Small intestine (tissue), 7 donors: ENCODE results near the gene IQGAP2. TPM values are rescaled to one million over a fixed set of nuclear protein-coding genes. Genes with fewer than 3 reads are reported as not detected.

Experiments used
- DNase-seq, 2 donors: peaks; one replicate each; pipeline versions ENCODE4 v3.0.0 to v3.0.0-alpha.2; 2013
- FAIRE-seq: peaks from 2 replicates; lab custom pipeline; 2012; peaks lifted over from hg19 to GRCh38; lab: Jason Lieb, UNC
- H3K27ac ChIP-seq, 3 donors: one replicate each; pipeline ENCODE4 v1.5.1; 2013; ENCODE audit warnings: low read length in 2 of 3, mild to moderate bottlenecking in 2 of 3, control low read depth in 1 of 3, inconsistent platforms in 1 of 3, low read depth in 1 of 3, moderate library complexity in 1 of 3
- H3K27me3 ChIP-seq, 3 donors: one replicate each; pipeline ENCODE4 v1.6.1; 2013; ENCODE audit warnings: low read length in 3 of 3, inconsistent platforms in 1 of 3; ENCODE audit not compliant: control insufficient read depth in 3 of 3, insufficient read depth in 3 of 3
- H3K36me3 ChIP-seq, 3 donors: one replicate each; pipeline ENCODE4 v1.6.1; 2013; ENCODE audit warnings: low read length in 3 of 3, inconsistent platforms in 1 of 3, low read depth in 1 of 3, mild to moderate bottlenecking in 1 of 3, moderate library complexity in 1 of 3; ENCODE audit not compliant: control insufficient read depth in 3 of 3, insufficient read depth in 2 of 3
- H3K4me1 ChIP-seq, 3 donors: one replicate each; pipeline ENCODE4 v1.6.1; 2013; ENCODE audit warnings: low read length in 2 of 3, inconsistent platforms in 1 of 3, low read depth in 1 of 3, mild to moderate bottlenecking in 1 of 3, moderate library complexity in 1 of 3; ENCODE audit not compliant: control insufficient read depth in 3 of 3, insufficient read depth in 2 of 3
- H3K4me3 ChIP-seq, 3 donors: one replicate each; pipeline ENCODE4 v1.5.1; 2013; ENCODE audit warnings: low read length in 3 of 3, control low read depth in 1 of 3, inconsistent platforms in 1 of 3, low read depth in 1 of 3, mild to moderate bottlenecking in 1 of 3, moderate library complexity in 1 of 3
- H3K9me3 ChIP-seq, 2 donors: one replicate each; pipeline ENCODE4 v1.6.1; 2013; ENCODE audit warnings: low read depth in 1 of 2, low read length in 1 of 2; ENCODE audit not compliant: control insufficient read depth in 2 of 2, insufficient read depth in 1 of 2
- WGBS, 3 donors: extraction: QIAGEN DNeasy Blood & Tissue Kit; methylation state at CpG; one replicate each; pipeline ENCODE4 v1.1.7; 2013; 5-methylcytosine and 5-hydroxymethylcytosine counted together
- polyA plus RNA-seq, 4 donors: library from polyadenylated mRNA; stranded (reverse) in 3 of 4; unstranded in 1 of 4; fragments of 200-250 nt in 3 of 4; fragments of 120-200 nt in 1 of 4; gene quantifications; one replicate each; pipeline versions ENCODE4 v1.2.1 to v1.2.3, GENCODE V29; 2013
- donor health status: healthy with polysubstance abuse.
- donor health status: control.
- donor health status: control.
- donor health status: Bipolar disorder and iron deficiency.
- donor health status: healthy.

The IQGAP2 gene
- polyA plus RNA-seq, 4 donors, result 13.6 to 138 (median 85.6) TPM

DNA sequence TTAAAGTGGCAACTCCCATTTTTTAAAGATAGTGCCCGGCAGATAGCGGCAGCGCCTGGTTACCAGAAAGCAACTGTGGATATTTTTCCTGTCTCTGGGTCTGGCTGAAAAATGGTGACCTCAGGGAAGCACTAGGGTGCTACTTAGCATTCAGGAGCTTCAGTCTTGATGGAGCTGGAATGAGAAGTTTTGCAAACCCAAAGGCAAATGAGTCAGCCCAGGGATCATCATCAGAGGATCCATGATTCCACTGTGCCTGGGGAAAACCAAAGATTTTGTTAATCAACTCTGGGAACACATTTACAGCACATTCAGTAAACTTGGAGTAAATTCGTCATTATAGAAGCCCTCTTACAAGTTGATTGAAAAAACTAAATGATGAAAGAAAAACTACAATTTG lies 339.5 kb downstream of the IQGAP2 start:
- 83 to 89% (median 86%) methylated on average over 4 of the region's 4 CpGs for WGBS, 3 donors
- FAIRE-seq, result no peak

DNA sequence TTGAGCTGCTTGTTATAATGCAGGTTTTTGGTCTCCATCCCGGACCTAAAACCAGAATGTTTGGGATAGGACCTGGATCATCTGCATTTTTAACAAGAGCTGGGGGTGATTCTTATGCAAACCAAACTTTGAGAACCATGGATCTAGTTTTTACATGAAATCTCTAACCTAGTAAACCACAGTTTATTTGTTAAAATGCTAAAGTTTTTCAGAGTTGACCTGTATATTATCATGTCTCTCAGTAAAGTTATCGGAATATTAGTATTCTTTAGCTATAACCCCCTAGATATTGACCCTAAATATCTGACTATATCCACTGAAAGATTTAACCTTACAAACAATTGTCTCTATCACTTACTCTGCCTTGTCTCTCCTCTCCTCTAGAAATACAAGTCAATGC lies 341.5 kb downstream of the IQGAP2 start:
- no peaks in the 10 kb centered on the region for H3K9me3 ChIP-seq
- no peaks in the 10 kb centered on the region for H3K27me3 ChIP-seq
- FAIRE-seq (no peak), DNase-seq (no peak)
- H3K27ac ChIP-seq, result no peak overlapping the region
- no peak overlapping the region for H3K4me3 ChIP-seq
- no peaks in the 10 kb centered on the region for H3K4me1 ChIP-seq
- H3K36me3 ChIP-seq, result no peaks in the 10 kb centered on the region
- 76 to 81% (median 80%) methylated on average over 2 of the region's 2 CpGs for WGBS, 3 donors

More for the DNA sequence above, 339.5 kb downstream of the IQGAP2 start:
- Histone ChIP-seq H3K4me1 (peaks cover 0 to 7% (median 6%) of the 10 kb centered on the region in 3 donors), H3K9me3 (no peaks in the 10 kb centered on the region), H3K36me3 (no peaks in the 10 kb centered on the region), H3K4me3 (no peak overlapping the region), H3K27me3 (no peaks in the 10 kb centered on the region), H3K27ac (no peak overlapping the region)
- no peak for DNase-seq

DNA sequence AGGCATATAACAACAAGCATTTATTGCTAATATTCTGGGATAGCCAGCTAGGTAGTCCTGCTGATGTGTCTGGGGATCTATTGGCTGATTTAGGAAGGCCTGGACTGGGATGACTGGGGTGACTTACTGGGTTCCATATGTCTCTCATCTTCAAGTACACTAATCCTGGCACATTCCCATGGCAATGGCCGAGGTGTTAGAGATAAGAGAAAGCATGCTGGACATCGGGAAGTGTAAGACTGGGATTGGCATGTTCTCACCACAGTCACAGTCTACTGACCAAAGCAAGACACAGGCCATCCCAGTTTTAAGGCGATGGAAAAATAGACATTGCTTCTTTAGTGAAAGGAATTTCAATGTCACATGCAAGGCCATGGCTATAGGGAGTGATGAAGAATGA lies 342.6 kb downstream of the IQGAP2 start:
- WGBS, 3 donors, result 76 to 89% (median 84%) methylated on average over 3 of the region's 3 CpGs
- H3K36me3 ChIP-seq, result no peaks in the 10 kb centered on the region
- no peak overlapping the region for H3K4me3 ChIP-seq
- H3K27me3 ChIP-seq, result no peaks in the 10 kb centered on the region
- H3K4me1 ChIP-seq, result no peaks in the 10 kb centered on the region
- no peak for FAIRE-seq
- no peak for DNase-seq
- no peak overlapping the region for H3K27ac ChIP-seq
- no peaks in the 10 kb centered on the region for H3K9me3 ChIP-seq

DNA sequence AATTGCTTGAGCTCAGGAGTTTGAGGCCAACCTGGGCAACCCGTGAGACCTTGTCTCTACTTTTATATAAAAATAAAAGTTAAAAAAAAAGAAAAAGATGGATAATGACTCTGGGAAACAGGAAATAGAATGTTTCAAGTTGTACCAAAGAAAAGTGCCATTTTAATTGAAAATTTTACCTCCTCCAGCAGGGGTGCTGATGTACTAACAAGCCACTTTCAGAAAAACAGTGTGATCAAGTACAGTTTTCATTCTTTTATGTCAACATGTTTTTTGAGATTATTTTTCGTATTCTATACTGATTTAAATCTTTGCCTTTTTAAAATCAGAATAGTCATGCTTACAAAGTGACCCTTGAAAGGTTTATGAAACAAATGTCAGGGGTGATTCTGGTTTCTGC lies 343.6 kb downstream of the IQGAP2 start:
- Histone ChIP-seq H3K4me1 (no peaks in the 10 kb centered on the region), H3K27ac (no peak overlapping the region), H3K27me3 (no peaks in the 10 kb centered on the region), H3K36me3 (no peaks in the 10 kb centered on the region), H3K4me3 (no peak overlapping the region), H3K9me3 (no peaks in the 10 kb centered on the region)
- DNase-seq (no peak), FAIRE-seq (no peak)
- WGBS, 3 donors, result 82 to 93% (median 84%) methylated on average over 2 of the region's 2 CpGs

DNA sequence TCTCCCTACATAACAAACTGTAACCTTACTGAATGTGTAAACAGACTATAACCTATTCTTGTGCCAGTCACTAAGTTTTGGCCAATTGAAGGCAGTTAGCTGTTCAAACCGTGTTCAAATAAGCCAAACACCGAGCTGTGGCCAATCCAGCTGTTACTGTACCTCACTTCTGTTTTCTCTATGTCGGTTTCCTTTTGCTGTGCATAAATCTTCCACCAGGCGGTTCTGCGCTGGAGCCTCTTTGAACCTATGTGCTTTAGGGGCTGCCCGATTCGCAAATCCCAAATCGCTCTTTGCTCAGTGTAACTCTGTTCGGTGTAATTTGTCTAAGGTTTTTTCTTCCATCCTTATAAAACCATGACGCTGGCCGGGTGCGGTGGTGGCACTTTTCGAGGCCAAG lies 344.6 kb downstream of the IQGAP2 start:
- no peak for FAIRE-seq
- H3K36me3 ChIP-seq, result no peaks in the 10 kb centered on the region
- no peak overlapping the region for H3K4me3 ChIP-seq
- WGBS, 3 donors, result 89 to 95% (median 94%) methylated on average over 13 of the region's 13 CpGs
- no peak for DNase-seq
- no peaks in the 10 kb centered on the region for H3K9me3 ChIP-seq
- no peaks in the 10 kb centered on the region for H3K27me3 ChIP-seq
- H3K27ac ChIP-seq, result no peak overlapping the region
- H3K4me1 ChIP-seq, result no peaks in the 10 kb centered on the region

DNA sequence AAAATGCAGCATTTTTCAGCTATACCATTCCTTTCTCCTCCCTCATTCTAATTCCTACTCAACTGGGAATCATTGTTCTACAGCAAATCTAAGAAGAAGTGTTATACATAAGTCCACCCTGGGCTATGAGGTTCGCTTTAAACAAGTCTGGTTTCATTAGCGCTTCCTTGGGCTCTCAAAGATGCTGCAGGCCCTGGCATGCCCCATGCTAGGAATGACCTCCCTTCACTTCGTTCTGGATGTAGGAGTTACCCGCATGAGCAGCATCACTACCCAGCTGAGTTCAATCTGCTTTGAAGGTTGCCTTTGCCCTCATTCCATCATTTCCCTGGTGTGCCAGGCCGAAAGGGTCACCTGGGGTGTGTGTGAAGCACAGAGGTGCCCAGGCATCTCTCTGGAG lies 348.2 kb downstream of the IQGAP2 start:
- H3K4me1 ChIP-seq, result no peaks in the 10 kb centered on the region
- no peak overlapping the region for H3K27ac ChIP-seq
- DNase-seq, result no peak
- H3K27me3 ChIP-seq, result no peaks in the 10 kb centered on the region
- FAIRE-seq, result no peak
- H3K4me3 ChIP-seq, result no peak overlapping the region
- 93 to 95% (median 95%) methylated on average over 5 of the region's 5 CpGs for WGBS, 3 donors
- H3K9me3 ChIP-seq, result no peaks in the 10 kb centered on the region
- no peaks in the 10 kb centered on the region for H3K36me3 ChIP-seq

DNA sequence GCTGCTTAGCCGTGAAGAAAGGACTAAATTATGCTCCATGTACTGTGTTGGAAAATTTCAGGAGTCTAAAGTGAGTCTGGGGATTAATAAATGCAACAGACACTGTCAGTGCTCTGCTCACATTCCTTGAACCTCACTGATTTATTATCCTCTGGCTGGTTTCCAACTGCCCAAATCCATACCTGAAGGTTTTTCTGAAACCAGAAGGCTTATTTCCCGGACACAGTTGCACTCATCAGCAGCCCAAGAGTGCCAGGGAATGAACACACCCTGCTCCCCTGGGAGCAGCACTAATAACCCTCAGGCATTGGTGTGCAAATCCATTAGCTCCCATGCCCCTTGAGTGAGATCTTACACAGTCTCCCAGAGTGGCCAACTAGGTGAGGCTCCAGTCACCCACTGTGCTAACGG lies 351.6 kb downstream of the IQGAP2 start:
- H3K4me1 ChIP-seq, result peaks cover 0 to 2% (median 0%) of the 10 kb centered on the region in 3 donors
- no peaks in the 10 kb centered on the region for H3K36me3 ChIP-seq
- no peak overlapping the region for H3K4me3 ChIP-seq
- DNase-seq (no peak), FAIRE-seq (no peak)
- no peaks in the 10 kb centered on the region for H3K27me3 ChIP-seq
- H3K9me3 ChIP-seq, result no peaks in the 10 kb centered on the region
- H3K27ac ChIP-seq, result no peak overlapping the region
- WGBS, 3 donors, result 66 to 80% (median 72%) methylated on average over 3 of the region's 3 CpGs

DNA sequence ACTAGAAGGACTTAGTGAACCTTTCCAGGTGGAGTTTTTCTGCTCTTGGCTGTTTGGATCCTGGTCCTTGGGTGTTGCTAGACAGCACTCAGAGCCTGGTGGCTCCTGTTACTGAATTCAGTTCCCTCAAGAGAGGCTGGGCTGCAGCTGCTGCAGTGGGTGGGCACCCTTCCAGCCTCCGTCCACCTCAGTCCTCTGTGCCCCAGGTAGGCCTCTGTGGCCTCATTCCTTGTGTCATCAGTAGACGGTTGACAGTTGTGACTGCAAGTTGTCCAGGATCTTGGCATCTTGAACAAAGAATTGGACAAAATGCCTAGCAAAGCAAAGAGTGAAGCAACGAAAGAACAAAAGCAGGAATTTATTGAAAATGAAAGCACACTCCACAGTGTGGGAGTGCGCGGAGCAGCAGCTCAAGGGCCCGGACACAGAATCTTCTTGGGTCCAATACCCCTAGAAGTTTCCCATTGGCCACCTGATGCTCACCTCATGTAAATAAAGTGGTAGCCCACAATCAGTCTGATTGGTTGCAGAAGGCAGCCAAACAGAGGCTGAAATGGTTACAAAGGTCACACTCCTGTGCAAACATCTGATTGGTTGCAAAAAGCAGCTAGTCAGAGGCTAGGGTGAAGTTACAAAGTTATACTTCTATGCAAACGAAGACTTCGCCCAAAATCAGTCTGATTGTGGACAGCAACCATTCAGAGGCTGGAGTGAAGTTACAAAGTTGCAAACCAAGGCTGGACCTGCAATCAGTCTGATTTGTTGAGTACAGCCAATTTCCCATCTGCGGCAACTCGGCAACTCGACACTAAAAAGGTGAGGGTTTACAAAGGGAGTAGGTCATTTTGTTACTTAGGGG lies 352.9 kb downstream of the IQGAP2 start:
- H3K27ac ChIP-seq, result no peak overlapping the region
- 81 to 85% (median 82%) methylated on average over 11 of the region's 11 CpGs for WGBS, 3 donors
- DNase-seq (no peak), FAIRE-seq (no peak)
- no peaks in the 10 kb centered on the region for H3K9me3 ChIP-seq
- peaks cover 0 to 2% (median 0%) of the 10 kb centered on the region in 3 donors for H3K4me1 ChIP-seq
- no peaks in the 10 kb centered on the region for H3K27me3 ChIP-seq
- H3K36me3 ChIP-seq, result no peaks in the 10 kb centered on the region
- no peak overlapping the region for H3K4me3 ChIP-seq
